ENCODE measurements around the gene DGKH. TPM values are rescaled to one million over a fixed set of nuclear protein-coding genes. Genes with fewer than 3 reads are reported as not detected.
A peak's percentile ranks its signal among the peaks of the same experiment; 100 is the strongest.

The DGKH gene
- total RNA-seq, 1 donor from 2014 or later, result 45.1 TPM

DNA sequence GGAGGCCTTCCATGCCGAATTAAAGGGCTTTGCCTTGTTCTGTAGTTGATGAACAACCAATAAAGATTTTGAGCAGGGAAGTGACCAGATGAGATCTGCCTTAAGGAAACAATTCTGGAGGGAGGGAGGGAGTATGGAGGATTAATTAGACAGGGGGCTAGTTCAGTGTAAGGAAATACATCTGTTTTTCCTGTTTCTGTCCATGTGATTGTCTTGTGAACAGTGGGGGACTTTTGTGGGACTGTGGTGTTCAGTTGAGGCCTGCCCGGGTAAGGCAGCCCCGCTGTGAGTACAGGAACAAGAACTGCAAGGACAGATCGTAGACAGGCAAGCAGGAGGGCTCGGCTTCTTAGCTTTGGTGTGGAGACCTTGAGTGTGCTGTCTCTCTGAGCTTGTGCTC is 59.0 kb downstream of the DGKH start:
- Mint-ChIP-seq H3K4me1 (ENCODE audit: unreplicated experiment) (peaks cover 44% of the 10 kb centered on the region), H3K9me3 (ENCODE audit: unreplicated experiment) (no peaks in the 10 kb centered on the region), H3K27me3 (ENCODE audit: unreplicated experiment) (peaks cover 3% of the 10 kb centered on the region), H3K4me3 (ENCODE audit: unreplicated experiment) (peak overlapping the region; percentile 11), H3K27ac (ENCODE audit: unreplicated experiment) (peak overlapping the region; percentile 44), H3K36me3 (ENCODE audit: low read depth, unreplicated experiment) (peaks cover 14% of the 10 kb centered on the region)
- DNase-seq (ENCODE audit: low spot score), result no peak
- TF ChIP-seq, protein P1, sequence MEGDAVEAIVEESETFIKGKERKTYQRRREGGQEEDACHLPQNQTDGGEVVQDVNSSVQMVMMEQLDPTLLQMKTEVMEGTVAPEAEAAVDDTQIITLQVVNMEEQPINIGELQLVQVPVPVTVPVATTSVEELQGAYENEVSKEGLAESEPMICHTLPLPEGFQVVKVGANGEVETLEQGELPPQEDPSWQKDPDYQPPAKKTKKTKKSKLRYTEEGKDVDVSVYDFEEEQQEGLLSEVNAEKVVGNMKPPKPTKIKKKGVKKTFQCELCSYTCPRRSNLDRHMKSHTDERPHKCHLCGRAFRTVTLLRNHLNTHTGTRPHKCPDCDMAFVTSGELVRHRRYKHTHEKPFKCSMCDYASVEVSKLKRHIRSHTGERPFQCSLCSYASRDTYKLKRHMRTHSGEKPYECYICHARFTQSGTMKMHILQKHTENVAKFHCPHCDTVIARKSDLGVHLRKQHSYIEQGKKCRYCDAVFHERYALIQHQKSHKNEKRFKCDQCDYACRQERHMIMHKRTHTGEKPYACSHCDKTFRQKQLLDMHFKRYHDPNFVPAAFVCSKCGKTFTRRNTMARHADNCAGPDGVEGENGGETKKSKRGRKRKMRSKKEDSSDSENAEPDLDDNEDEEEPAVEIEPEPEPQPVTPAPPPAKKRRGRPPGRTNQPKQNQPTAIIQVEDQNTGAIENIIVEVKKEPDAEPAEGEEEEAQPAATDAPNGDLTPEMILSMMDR (IDR thresholded peaks at IDR 0.05; ENCODE audit: unreplicated experiment), result no peak

DNA sequence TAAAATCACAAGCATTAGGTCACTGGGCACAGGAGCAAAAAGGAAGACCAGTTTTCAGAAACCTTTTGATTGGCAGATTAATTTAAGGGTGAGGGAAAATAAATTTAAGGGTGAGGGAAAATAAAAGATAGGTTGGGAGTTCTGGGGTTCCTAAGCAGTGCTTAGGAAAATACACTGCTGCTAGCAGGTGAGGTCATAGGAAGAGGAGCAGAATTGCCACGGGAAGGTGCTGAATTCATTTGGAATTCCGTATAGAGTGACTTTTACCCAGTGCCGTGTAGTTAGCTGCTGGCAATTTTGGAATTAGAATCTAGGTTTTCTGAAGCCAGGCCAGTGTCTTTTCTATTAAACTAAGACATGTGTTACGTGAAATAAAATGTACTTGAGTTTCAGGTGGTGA is 59.8 kb downstream of the DGKH start:
- Mint-ChIP-seq H3K9me3 (ENCODE audit: unreplicated experiment) (no peaks in the 10 kb centered on the region), H3K4me3 (ENCODE audit: unreplicated experiment) (no peak overlapping the region), H3K4me1 (ENCODE audit: unreplicated experiment) (peaks cover 37% of the 10 kb centered on the region), H3K36me3 (ENCODE audit: low read depth, unreplicated experiment) (peaks cover 12% of the 10 kb centered on the region), H3K27ac (ENCODE audit: unreplicated experiment) (no peak overlapping the region), H3K27me3 (ENCODE audit: unreplicated experiment) (peaks cover 3% of the 10 kb centered on the region)
- no peak for DNase-seq (ENCODE audit: low spot score)
- TF ChIP-seq, protein P1 (IDR thresholded peaks at IDR 0.05; ENCODE audit: unreplicated experiment), result no peak

DNA sequence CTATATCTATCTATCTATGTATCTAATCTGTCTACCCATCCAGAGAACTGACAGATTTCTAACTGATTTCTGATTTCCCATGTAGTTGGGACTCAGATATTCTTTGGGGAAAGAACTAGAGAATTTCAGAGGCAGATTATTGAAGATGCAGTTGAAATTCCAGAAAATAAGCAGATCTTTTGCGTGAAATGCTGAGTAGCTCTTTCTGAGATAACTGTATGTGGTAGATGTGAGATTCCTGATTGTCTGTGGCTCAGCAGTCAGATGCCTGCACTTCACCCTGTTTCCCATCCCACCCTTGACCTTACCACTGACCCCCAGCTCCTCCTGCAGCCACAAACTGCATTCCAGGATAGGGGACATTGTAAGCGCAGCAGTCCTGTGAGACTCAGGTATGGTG is 61.5 kb downstream of the DGKH start:
- H3K4me1 Mint-ChIP-seq (ENCODE audit: unreplicated experiment), result peaks cover 41% of the 10 kb centered on the region
- H3K9me3 Mint-ChIP-seq (ENCODE audit: unreplicated experiment), result no peaks in the 10 kb centered on the region
- H3K27ac Mint-ChIP-seq (ENCODE audit: unreplicated experiment), result no peak overlapping the region
- TF ChIP-seq, protein P1 (IDR thresholded peaks at IDR 0.05; ENCODE audit: unreplicated experiment), result no peak
- peaks cover 3% of the 10 kb centered on the region for H3K27me3 Mint-ChIP-seq (ENCODE audit: unreplicated experiment)
- DNase-seq (ENCODE audit: low spot score), result no peak
- peaks cover 10% of the 10 kb centered on the region for H3K36me3 Mint-ChIP-seq (ENCODE audit: low read depth, unreplicated experiment)
- no peak overlapping the region for H3K4me3 Mint-ChIP-seq (ENCODE audit: unreplicated experiment)

DNA sequence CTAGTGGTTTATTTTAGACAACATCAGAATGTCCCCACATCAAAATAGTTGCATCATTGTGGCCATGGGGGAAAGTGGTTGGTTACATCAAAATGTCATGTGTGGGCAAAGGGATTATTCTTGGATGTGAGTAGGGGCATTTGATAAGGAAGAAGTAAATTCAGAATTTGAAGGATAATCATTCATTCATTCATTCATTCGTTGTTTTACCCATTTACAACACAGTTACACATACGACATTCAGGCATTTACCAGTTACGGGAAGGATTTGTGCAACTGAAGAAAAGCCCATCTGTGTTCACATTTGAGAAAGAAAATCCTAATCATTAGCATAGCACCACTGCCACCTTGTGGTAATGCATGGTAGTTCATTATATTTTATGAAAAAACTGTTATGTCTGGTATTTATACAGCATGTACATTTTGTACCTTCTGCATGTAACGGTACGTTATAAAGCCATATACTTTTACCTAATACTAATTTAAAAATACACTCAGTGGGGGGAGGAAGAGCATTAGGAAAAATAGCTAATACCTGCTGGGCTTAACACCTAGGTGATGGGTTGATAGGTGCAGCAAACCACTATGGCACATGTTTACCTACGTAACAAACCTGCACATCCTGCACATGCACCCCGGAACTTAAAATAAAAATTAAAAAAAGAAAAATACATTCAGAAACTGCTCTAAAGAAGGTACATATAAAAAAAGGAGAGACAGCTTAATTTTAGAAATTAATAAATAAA is 62.1 kb downstream of the DGKH start:
- Mint-ChIP-seq H3K36me3 (ENCODE audit: low read depth, unreplicated experiment) (peaks cover 7% of the 10 kb centered on the region), H3K4me1 (ENCODE audit: unreplicated experiment) (peaks cover 40% of the 10 kb centered on the region), H3K27me3 (ENCODE audit: unreplicated experiment) (peaks cover 3% of the 10 kb centered on the region), H3K9me3 (ENCODE audit: unreplicated experiment) (no peaks in the 10 kb centered on the region), H3K4me3 (ENCODE audit: unreplicated experiment) (no peak overlapping the region), H3K27ac (ENCODE audit: unreplicated experiment) (no peak overlapping the region)
- peak; percentile 39 for DNase-seq (ENCODE audit: low spot score)
- TF ChIP-seq, protein P1 (IDR thresholded peaks at IDR 0.05; ENCODE audit: unreplicated experiment), result peak; percentile 93

DNA sequence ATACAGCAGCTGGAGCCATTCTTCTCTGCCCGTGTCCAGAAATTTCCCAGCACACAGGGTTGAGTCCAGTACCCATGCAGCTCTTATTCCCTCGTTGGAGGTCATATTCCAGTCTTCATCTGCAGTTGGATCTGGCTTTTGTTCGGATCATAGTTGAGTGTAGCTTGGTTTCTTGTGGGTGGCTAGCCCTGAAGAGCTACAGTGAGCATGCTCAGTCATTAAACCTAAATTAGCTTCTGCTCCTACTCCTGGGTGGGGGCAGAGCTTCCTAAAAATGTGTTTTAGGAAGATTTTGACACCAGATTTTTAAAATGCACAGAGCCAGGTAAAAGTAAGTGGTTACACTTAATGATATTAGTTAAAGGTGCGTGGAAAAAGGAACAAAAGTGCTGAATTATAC is 64.4 kb downstream of the DGKH start:
- no peaks in the 10 kb centered on the region for H3K9me3 Mint-ChIP-seq (ENCODE audit: unreplicated experiment)
- DNase-seq (ENCODE audit: low spot score), result no peak
- no peaks in the 10 kb centered on the region for H3K36me3 Mint-ChIP-seq (ENCODE audit: low read depth, unreplicated experiment)
- H3K27ac Mint-ChIP-seq (ENCODE audit: unreplicated experiment), result no peak overlapping the region
- TF ChIP-seq, protein P1 (IDR thresholded peaks at IDR 0.05; ENCODE audit: unreplicated experiment), result no peak
- peaks cover 24% of the 10 kb centered on the region for H3K4me1 Mint-ChIP-seq (ENCODE audit: unreplicated experiment)
- no peaks in the 10 kb centered on the region for H3K27me3 Mint-ChIP-seq (ENCODE audit: unreplicated experiment)
- H3K4me3 Mint-ChIP-seq (ENCODE audit: unreplicated experiment), result no peak overlapping the region

Data from endothelial cell (in vitro differentiated cells).